Osteocyte (in vitro differentiated cells): ENCODE results near the gene PAFAH1B2. TPM values are rescaled to one million over a fixed set of nuclear protein-coding genes. Genes with fewer than 3 reads are reported as not detected.

Experiments
- DNase-seq: peaks from one replicate; pipeline ENCODE4 v3.0.0; 2021; ENCODE audit warnings: mixed read lengths; ENCODE audit not compliant: unreplicated experiment; ENCODE audit errors: extremely low spot score
- H3K27ac Mint-ChIP-seq: one replicate; pipeline ENCODE4 v1.8.0; 2021; ENCODE audit warnings: mild to moderate bottlenecking, mixed read lengths; ENCODE audit not compliant: unreplicated experiment
- H3K27me3 Mint-ChIP-seq: one replicate; pipeline ENCODE4 v1.8.0; 2021; ENCODE audit warnings: mixed read lengths; ENCODE audit not compliant: unreplicated experiment
- H3K36me3 Mint-ChIP-seq: one replicate; pipeline ENCODE4 v1.8.0; 2021; ENCODE audit warnings: mixed read lengths; ENCODE audit not compliant: unreplicated experiment
- H3K4me1 Mint-ChIP-seq: one replicate; pipeline ENCODE4 v1.8.0; 2021; ENCODE audit warnings: mixed read lengths; ENCODE audit not compliant: unreplicated experiment
- H3K4me3 Mint-ChIP-seq: one replicate; pipeline ENCODE4 v1.8.0; 2021; ENCODE audit warnings: mild to moderate bottlenecking, moderate library complexity, mixed read lengths; ENCODE audit not compliant: unreplicated experiment
- H3K9me3 Mint-ChIP-seq: one replicate; pipeline ENCODE4 v1.8.0; 2021; ENCODE audit warnings: mixed read lengths; ENCODE audit not compliant: unreplicated experiment
- total RNA-seq: library from RNA; stranded (reverse); gene quantifications from 2 replicates; pipeline ENCODE4 v1.2.1, GENCODE V29; 2021
- TF ChIP-seq, protein P1 (sequence below): fragments of 200-600 bp; sonication (generic); IDR thresholded peaks from 2 replicates; pipeline ENCODE4 v1.5.0; 2021; ENCODE audit warnings: antibody characterized with exemption, mild to moderate bottlenecking, moderate library complexity

Gene PAFAH1B2
- total RNA-seq, 1 donor from 2014 or later: 82.7 TPM

- no peak overlapping the region for H3K4me3 Mint-ChIP-seq
- no peak for DNase-seq
- TF ChIP-seq, protein P1, sequence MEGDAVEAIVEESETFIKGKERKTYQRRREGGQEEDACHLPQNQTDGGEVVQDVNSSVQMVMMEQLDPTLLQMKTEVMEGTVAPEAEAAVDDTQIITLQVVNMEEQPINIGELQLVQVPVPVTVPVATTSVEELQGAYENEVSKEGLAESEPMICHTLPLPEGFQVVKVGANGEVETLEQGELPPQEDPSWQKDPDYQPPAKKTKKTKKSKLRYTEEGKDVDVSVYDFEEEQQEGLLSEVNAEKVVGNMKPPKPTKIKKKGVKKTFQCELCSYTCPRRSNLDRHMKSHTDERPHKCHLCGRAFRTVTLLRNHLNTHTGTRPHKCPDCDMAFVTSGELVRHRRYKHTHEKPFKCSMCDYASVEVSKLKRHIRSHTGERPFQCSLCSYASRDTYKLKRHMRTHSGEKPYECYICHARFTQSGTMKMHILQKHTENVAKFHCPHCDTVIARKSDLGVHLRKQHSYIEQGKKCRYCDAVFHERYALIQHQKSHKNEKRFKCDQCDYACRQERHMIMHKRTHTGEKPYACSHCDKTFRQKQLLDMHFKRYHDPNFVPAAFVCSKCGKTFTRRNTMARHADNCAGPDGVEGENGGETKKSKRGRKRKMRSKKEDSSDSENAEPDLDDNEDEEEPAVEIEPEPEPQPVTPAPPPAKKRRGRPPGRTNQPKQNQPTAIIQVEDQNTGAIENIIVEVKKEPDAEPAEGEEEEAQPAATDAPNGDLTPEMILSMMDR: no peak
- no peaks in the 10 kb centered on the region for H3K27me3 Mint-ChIP-seq
- H3K27ac Mint-ChIP-seq: no peak overlapping the region
- no peaks in the 10 kb centered on the region for H3K9me3 Mint-ChIP-seq
- H3K36me3 Mint-ChIP-seq: peaks cover 28% of the 10 kb centered on the region
- no peaks in the 10 kb centered on the region for H3K4me1 Mint-ChIP-seq
These were observed 43.9 kb downstream of the PAFAH1B2 start for GRCh38 chr11:117187799-117188481.

DNA sequence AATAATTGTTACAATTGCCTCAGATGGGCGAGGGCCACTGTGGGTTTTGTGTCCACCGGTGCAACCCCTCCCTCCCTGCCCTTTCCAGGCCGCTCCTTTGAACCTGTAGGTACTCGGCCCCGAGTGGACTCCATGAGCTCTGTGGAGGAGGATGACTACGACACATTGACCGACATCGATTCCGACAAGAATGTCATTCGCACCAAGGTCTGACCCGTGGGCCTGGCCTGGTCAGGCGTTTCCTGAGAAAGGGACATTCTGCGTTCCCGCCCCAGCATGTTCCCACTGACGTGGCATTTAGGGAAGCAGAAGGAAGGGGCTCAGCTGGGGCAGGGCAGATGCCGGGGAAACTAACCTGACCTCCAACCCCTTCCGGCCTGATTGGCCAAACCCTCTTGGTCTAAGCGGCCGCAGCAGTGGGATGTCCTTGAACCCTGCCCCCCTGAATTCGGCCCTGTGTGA is 44.6 kb downstream of the PAFAH1B2 start:
- TF ChIP-seq, protein P1: no peak
- no peak for DNase-seq
- Mint-ChIP-seq H3K27ac (no peak overlapping the region), H3K36me3 (peaks cover 31% of the 10 kb centered on the region), H3K4me1 (no peaks in the 10 kb centered on the region), H3K9me3 (no peaks in the 10 kb centered on the region), H3K27me3 (no peaks in the 10 kb centered on the region), H3K4me3 (no peak overlapping the region)

GRCh38 chr11:117189191-117189940 is 45.3 kb downstream of the PAFAH1B2 start:
- Mint-ChIP-seq H3K27ac (no peak overlapping the region), H3K27me3 (no peaks in the 10 kb centered on the region), H3K9me3 (no peaks in the 10 kb centered on the region), H3K4me1 (no peaks in the 10 kb centered on the region), H3K4me3 (no peak overlapping the region), H3K36me3 (peaks cover 24% of the 10 kb centered on the region)
- no peak for DNase-seq
- TF ChIP-seq, protein P1: no peak

DNA sequence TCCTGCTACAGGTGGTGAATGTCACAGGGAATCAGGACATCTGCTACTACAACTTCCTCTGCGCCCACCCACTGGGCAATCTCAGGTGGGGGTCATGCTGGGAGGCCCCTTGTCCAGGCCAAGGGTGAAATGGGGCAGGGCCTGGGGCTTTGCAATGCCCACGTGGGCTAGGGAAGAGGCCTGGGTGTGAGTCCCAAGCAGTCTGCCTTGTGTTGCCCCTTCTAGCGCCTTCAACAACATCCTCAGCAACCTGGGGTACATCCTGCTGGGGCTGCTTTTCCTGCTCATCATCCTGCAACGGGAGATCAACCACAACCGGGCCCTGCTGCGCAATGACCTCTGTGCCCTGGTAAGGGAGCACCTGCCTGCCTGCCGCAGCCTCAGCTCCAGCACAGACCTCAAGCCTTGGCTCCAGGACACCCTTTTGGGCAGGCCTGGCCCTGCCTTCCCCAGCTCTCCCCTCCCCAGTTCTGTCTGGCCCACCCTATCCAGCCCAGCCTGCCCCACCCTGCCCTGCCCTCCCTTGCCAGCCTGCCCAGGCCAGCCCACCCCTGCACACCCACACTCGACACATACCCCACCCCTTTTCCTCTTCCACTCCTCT is 46.0 kb downstream of the PAFAH1B2 start:
- Mint-ChIP-seq H3K27ac (no peak overlapping the region), H3K36me3 (peaks cover 23% of the 10 kb centered on the region), H3K4me1 (no peaks in the 10 kb centered on the region), H3K9me3 (no peaks in the 10 kb centered on the region), H3K4me3 (no peak overlapping the region), H3K27me3 (no peaks in the 10 kb centered on the region)
- DNase-seq: no peak
- TF ChIP-seq, protein P1: no peak
